Fibroblast of skin of left quadriceps (primary cell): ENCODE data around the gene OSBPL1A.
"Not testable (repeated sequence)": the region's sequence is repeated elsewhere in the genome, so short reads cannot be mapped to it uniquely, and the experiment has no call there.

Experiments
- DNase-seq, 2 experiments: peaks; one replicate each; pipeline ENCODE4 v3.0.0-alpha.2; 2013; ENCODE audit warnings: low read depth in 2 of 2

The OSBPL1A gene

GRCh38 chr18:24187049-24187448 is 210.6 kb downstream of the OSBPL1A start:
- no peak for DNase-seq

GRCh38 chr18:24185805-24186204 is 211.8 kb downstream of the OSBPL1A start:
- DNase-seq: no peak

DNA sequence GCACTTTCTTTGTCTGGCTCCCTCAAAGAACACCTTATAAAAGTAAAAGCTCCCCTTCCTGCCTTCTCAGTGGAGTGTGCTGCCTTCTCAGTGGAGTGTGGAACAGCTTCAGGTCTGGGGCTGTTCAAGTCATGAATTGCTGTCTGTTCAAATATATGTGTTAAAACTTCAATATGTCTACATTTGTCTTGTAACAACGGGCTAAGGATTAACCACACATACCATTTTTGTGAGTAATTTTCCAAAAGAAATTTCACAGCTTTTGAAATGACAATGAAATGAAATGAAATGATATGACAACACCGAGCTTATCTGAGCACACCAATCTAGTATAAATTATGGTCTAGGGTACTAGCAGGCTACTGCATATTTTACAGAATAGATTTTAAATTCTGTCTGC is 215.8 kb downstream of the OSBPL1A start:
- peak; percentile 30 to 32 for DNase-seq

GRCh38 chr18:24180048-24180447 is 217.6 kb downstream of the OSBPL1A start:
- no peak for DNase-seq

GRCh38 chr18:24177499-24178133 is 220.0 kb downstream of the OSBPL1A start:
- no peak for DNase-seq

GRCh38 chr18:24176727-24177416 is 220.8 kb downstream of the OSBPL1A start:
- peak; percentile 15 to 17 for DNase-seq

DNA sequence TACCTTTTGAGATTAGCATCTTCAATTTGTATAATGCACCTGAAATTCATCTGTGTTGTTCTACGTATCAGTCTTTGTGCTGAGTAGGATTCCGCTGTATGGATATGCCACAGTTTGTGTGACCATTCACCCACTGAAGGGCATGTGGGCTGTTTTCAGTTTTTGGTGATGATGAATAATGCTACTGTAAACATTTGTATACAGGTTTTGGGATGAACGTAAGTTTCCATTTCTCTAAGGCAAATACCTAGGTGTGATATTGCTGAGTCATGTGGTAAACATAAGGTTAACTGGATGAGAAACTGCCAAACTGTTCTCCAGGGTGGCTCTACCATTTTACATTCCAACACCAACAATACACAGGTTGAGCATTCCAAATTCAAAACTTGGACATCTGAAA is 223.6 kb downstream of the OSBPL1A start:
- no peak for DNase-seq

DNA sequence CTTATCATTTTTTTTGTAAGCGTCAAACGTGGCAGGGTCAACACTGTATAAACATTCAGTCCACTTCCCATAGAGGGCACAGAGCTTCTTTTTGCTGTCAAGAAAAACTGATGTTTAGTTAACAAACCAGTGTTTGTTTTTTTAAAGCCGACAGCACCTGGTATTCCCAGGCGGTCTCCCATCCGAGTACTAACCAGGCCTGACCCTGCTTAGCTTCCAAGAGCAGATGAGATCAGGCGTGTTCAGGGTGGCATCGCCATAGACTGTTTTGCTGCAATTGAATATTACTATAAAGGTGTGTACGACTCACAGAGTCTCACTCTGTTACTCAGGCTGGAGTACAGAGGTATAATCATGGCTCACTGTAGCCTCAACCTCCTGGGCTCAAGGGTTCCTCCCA is 227.3 kb downstream of the OSBPL1A start:
- DNase-seq: no peak

GRCh38 chr18:24168496-24168895 is 229.1 kb downstream of the OSBPL1A start:
- no peak for DNase-seq

GRCh38 chr18:24161304-24161703 is 236.3 kb downstream of the OSBPL1A start:
- no peak for DNase-seq

DNA sequence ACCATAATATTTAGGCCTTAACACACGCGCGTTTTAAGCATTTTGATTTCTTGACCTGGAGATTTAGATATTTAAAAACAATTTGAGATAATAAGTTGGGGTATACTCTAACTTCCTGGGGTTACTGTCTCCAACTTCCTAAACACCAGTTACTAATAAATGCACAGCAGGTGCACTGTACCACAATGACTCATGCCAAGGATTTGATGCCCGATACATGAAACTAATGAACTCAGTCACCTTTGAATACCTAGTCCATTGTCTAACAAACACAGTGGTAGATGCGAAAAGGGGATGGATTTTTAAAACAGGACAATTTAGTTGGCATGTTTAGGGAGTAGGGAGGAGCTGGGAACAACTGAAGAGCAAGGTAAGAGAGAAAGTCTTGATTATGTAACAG is 237.5 kb downstream of the OSBPL1A start:
- no peak for DNase-seq

GRCh38 chr18:24157855-24158254 is 239.8 kb downstream of the OSBPL1A start:
- DNase-seq: no peak

GRCh38 chr18:24153397-24153796 is 244.2 kb downstream of the OSBPL1A start:
- no peak for DNase-seq

DNA sequence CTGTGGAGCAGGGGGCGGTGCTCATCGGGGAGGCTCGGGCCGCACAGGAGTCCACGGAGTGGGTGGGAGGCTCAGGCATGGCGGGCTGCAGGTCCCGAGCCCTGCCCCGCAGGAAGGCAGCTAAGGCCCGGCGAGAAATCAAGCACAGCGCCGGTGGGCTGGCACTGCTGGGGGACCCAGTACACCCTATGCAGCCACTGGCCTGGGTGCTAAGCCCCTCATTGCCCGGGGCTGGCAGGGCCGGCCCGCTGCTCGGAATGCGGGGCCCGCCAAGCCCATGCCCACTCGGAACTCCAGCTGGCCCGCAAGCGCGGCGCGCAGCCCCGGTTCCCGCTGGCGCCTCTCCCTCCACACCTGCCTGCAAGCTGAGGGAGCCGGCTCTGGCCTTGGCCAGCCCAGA is 248.0 kb downstream of the OSBPL1A start:
- not testable (repeated sequence) for DNase-seq

GRCh38 chr18:24142376-24142775 is 255.2 kb downstream of the OSBPL1A start:
- no peak for DNase-seq

GRCh38 chr18:24140697-24141096 is 256.9 kb downstream of the OSBPL1A start:
- DNase-seq: no peak

GRCh38 chr18:24138789-24139616 is 258.6 kb downstream of the OSBPL1A start, which contains the start of gene CABYR:
TSS of gene CABYR (plus strand) at chr18:24139062. CDS start at chr18:24143115, 4,053 bp downstream.
- DNase-seq: peak; percentile 80 to 81

DNA sequence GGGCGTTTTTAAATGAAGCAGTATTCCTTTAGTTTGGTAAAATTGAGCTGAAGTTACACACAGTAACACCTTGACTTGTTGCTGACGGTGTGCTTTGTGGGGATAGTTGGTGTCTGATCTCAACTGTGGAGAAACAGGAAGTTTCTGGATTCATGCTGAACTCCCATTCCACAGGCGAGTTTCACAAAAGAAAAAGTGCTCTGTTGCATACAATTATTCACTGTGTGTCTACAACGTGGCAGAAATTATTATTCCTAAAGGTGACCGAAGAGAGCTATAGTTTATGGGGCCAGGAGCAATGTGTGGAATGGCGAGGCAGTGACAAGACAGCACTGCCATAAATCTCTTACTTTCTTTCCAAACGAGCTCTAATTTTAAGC is 259.2 kb downstream of the OSBPL1A start:
- no peak for DNase-seq

- no peak for DNase-seq
Measured at GRCh38 chr18:24136967-24137373, 260.7 kb downstream of the OSBPL1A start.

DNA sequence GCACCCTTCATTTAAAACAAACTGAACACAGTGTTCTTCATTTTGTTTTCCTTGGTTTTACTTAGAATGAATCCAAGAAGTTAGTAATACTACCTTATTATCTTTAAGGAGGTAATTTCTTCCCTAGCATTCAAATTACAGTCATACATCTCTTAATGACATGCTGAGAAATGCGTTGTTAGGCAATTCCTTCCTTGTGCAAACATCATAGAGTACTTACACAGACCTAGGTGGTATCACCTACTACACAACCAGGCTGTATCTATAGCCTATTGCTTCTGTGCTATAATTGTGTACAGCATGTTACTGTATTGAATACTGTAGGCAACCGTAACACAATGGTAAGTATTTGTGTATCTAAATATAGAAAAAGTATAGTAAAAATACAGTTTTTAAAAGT is 267.1 kb downstream of the OSBPL1A start:
- DNase-seq: no peak

- no peak for DNase-seq
Measured at GRCh38 chr18:24128700-24129099, 268.9 kb downstream of the OSBPL1A start.

GRCh38 chr18:24127735-24128134 is 269.9 kb downstream of the OSBPL1A start:
- no peak for DNase-seq
